Embryonic facial prominence (tissue), 1 donor: ENCODE data around the gene SDC1.

ENCODE experiments used
- DNase-seq: peaks from one replicate; pipeline ENCODE4 v3.0.0-alpha.2; 2016; ENCODE audit errors: extremely low spot score

SDC1 gene

GRCh38 chr2:20183373-20183772 lies 41.6 kb downstream of the SDC1 start:
- no peak for DNase-seq

- no peak for DNase-seq
Observed at GRCh38 chr2:20182241-20182931, 42.5 kb downstream of the SDC1 start.

- DNase-seq: no peak
Observed at GRCh38 chr2:20181761-20182160, 43.2 kb downstream of the SDC1 start.

GRCh38 chr2:20180676-20181648 lies 44.0 kb downstream of the SDC1 start:
- no peak for DNase-seq

GRCh38 chr2:20179755-20180594 lies 45.0 kb downstream of the SDC1 start:
- DNase-seq: no peak

GRCh38 chr2:20179466-20179754 lies 45.5 kb downstream of the SDC1 start:
- DNase-seq: no peak

- DNase-seq: no peak
Observed at GRCh38 chr2:20178666-20179465, 46.1 kb downstream of the SDC1 start.

GRCh38 chr2:20178249-20178607 lies 46.7 kb downstream of the SDC1 start:
- DNase-seq: no peak

GRCh38 chr2:20177556-20178248 lies 47.2 kb downstream of the SDC1 start:
- no peak for DNase-seq

GRCh38 chr2:20176760-20177159 lies 48.2 kb downstream of the SDC1 start:
- no peak for DNase-seq

- no peak for DNase-seq
Observed at GRCh38 chr2:20175931-20176330, 49.0 kb downstream of the SDC1 start.

GRCh38 chr2:20175267-20175666 lies 49.7 kb downstream of the SDC1 start:
- DNase-seq: no peak

GRCh38 chr2:20174410-20174809 lies 50.5 kb downstream of the SDC1 start:
- DNase-seq: no peak

- DNase-seq: no peak
Observed at GRCh38 chr2:20173496-20174402, 51.2 kb downstream of the SDC1 start.

GRCh38 chr2:20173064-20173463 lies 51.9 kb downstream of the SDC1 start:
- DNase-seq: no peak

- no peak for DNase-seq
Observed at GRCh38 chr2:20172273-20173055, 52.5 kb downstream of the SDC1 start.

GRCh38 chr2:20171445-20171977 lies 53.4 kb downstream of the SDC1 start:
- DNase-seq: no peak

GRCh38 chr2:20170704-20171250 lies 54.2 kb downstream of the SDC1 start:
- DNase-seq: no peak
